NCI-H1436 treated with DMSO at 0.1 percent for 48 hours (cell line): Measurements from ENCODE around the gene CC2D1B.
"Not testable (repeated sequence)": the region's sequence is repeated elsewhere in the genome, so short reads cannot be mapped to it uniquely, and the experiment has no call there.

ENCODE experiments used
- DNase-seq: peaks from one replicate; lab custom pipeline; 2025; lab: John Stamatoyannopoulos, UW

Gene CC2D1B

GRCh38 chr1:52365746-52366516 lies at the start of gene CC2D1B:
Gene CC2D1B, minus strand, starts transcription at chr1:52366205. Its CDS starts 1,585 bp downstream, at chr1:52364620.
- peak; percentile 91 for DNase-seq

GRCh38 chr1:52414942-52415341 lies 48.9 kb upstream of the CC2D1B start:
- no peak for DNase-seq

GRCh38 chr1:52413410-52413989 lies 47.5 kb upstream of the CC2D1B start:
- DNase-seq, result no peak

DNA sequence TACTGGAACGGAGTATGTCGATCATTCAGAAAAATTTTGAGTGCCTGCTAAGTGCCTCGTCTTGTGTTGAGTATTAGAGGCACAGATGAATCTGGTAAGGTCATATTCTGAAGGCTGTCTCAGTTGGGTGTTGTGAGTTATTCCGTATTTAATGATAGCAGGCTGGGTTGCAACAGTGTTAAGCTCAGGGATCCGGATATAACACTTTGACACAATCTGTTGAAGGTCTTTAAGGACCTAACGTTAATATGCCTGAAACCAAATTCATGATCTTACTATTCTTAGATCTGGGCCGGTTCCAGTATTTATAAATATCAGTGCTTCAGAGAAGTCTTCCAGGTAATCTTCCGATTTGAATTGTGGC lies 39.0 kb upstream of the CC2D1B start:
- DNase-seq, result no peak

- peak; percentile 88 for DNase-seq
Observed at GRCh38 chr1:52404116-52404974, 38.3 kb upstream of the CC2D1B start, which contains the start of the genes ORC1 and PRPF38A. Gene ORC1, minus strand, starts transcription at chr1:52404423. Its CDS starts 2,200 bp downstream, at chr1:52402223. Gene PRPF38A, plus strand, starts transcription at chr1:52404602. Its CDS starts 148 bp downstream, at chr1:52404750.

GRCh38 chr1:52403566-52404115 lies 37.6 kb upstream of the CC2D1B start:
- DNase-seq, result no peak

DNA sequence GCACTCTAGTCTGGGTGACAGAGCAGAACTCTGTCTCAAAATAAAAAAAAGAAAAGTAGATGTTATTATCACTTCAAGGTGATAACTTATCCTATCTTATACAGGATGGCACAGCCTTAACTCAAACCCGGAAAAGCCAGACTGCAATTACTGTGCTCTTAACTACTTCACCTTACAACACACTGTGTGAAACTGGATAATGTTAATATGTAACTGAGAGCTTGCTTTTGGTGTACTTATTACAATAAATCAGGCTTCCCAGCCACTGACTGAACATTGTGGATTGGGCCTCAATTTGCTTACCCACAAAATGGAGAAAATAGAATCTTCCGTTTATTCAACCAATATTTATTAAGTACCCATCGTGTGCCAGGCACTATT lies 36.8 kb upstream of the CC2D1B start:
- DNase-seq, result no peak

GRCh38 chr1:52400131-52400530 lies 34.1 kb upstream of the CC2D1B start:
- no peak for DNase-seq

DNA sequence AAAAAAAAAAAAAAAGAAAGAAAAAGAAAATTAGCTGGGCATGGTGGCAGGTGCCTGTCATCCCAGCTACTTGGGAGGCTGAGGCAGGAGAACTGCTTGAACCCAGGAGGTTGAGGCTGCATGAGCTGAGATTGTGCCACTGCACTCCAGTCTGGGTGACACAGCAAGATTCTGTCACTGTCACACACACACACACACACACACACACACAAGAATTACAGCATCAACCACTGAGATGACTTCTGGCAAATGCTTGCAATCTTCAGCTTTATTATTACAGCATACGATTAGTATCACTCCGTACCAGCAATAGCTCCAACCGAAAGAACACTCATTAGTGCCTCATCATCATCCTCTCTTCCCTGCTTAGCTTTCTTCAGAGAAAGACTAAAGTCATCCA lies 33.6 kb upstream of the CC2D1B start:
- no peak for DNase-seq

DNA sequence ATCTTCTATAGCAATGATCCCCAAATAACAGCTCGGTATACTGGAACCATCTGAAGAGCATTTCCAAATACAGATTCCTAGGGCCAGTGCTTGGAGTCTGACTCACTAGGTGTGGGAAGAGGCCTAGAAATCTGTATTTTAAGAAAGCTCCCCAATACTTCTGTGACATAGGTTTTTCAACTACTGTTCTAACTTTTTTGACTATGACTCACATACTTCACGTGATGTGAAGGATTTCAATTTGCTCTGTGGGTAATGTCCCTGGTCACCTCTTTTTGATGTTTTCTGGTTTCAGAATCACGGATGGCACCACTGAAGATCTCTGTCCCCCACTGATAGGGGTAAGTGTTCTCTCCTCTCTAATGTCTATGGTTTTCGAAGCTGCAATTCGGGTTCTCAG lies 27.2 kb upstream of the CC2D1B start:
- no peak for DNase-seq

DNA sequence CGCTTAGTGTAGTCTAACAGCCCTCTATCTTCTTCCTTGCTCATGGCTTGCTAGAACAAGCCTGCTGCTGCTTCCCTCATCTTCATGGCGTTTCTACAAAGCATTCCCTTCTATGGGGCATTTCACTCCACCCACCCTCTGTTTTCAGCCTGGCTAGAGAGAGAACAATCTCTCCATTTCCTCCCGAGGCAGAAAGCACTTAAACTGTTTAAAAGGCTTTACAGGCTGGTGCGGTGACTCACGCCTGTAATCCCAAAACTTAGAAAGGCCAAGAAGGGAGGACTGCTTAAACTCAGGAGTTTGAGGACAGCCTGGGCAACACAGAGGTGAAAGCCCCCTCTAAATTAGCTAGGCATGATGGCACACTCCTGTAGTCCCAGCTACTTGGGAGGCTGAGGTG lies 20.5 kb upstream of the CC2D1B start:
- no peak for DNase-seq

GRCh38 chr1:52385376-52385775 lies 19.4 kb upstream of the CC2D1B start:
- DNase-seq, result no peak

- not testable (repeated sequence) for DNase-seq
Observed at GRCh38 chr1:52369851-52370250, 3.8 kb upstream of the CC2D1B start.

DNA sequence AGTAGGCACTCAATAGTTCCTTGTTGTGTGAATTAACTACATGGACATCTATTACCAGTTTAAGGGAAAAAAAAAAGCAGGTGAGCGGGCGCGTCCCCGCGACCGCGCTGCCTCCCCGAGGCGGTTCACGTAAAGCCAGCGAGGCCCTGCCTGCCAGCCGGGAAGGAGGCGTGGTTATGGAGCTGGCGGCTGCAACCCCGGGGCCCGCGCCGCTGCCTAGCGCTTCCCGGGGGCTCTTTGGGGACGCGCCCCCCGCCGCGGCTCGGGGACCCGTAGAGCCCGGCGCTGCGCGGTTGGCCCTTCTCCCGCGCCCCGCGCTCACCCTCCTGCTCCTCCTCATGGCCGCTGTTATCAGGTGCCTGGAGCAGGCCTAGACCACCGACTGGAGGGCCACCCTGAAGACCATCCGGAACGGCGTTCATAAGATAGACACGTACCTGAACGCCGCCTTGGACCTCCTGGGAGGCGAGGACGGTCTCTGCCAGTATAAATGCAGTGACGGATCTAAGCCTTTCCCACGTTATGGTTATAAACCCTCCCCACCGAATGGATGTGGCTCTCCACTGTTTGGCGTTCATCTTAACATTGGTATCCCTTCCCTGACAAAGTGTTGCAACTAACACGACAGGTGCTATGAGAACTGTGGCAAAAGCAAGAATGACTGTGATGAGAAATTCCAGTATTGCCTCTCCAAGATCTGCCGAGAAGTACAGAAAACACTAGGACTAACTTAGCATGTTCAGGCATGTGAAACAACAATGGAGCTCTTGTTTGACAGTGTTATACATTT lies 2.6 kb upstream of the CC2D1B start:
- DNase-seq, result peak; percentile 6

DNA sequence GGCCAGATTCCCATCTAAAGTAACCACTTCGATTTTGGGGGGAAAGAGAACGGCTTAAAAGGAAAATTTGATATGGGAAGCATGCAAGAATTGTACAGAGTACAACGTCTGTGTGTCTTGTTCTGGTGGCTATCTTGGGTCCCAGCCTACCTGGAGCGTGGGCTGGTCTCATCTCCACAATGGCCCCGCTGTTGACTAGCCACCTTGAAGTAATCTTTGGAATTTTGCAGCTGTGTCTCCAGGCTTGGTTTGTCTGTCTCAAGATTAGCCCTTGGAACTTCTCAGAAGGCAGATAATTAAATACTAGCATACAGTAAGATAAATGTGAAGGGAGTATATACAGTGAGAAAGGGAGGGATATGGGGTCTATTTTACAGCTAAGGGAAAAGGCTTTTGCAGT lies 1.3 kb upstream of the CC2D1B start:
- no peak for DNase-seq

- DNase-seq, result no peak
Observed at GRCh38 chr1:52366517-52366827, 467 bp upstream of the CC2D1B start.

GRCh38 chr1:52365071-52365745 lies 797 bp downstream of the CC2D1B start:
- no peak for DNase-seq

DNA sequence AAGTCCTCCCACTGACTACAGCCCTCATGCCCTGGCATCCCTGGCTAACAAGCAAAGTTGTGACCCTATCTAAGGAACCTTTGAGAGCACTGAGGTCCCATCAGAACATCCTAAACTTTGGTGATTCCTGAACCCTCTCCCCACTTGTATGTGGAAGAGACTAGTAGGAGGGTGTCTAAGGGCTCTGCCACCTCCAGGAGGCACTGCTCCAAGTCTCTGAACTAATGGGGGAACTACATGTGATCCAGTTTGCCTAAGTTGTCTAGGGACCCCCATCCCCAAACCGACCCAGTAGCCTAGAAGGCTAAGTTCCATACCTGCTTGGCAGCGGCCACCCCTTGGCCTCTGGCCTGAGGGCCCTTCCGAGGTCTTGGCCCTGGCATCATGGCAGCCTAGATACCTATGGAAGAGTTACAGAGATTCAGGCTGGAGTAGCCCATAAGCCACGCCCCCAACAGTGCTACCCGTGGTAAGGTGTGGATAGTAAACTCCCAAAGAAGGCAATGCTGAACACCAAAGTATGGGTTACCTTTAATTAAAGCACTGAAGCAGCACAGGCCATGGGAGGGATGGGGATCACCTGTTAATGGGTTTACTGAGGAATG lies 1.7 kb downstream of the CC2D1B start:
- no peak for DNase-seq

DNA sequence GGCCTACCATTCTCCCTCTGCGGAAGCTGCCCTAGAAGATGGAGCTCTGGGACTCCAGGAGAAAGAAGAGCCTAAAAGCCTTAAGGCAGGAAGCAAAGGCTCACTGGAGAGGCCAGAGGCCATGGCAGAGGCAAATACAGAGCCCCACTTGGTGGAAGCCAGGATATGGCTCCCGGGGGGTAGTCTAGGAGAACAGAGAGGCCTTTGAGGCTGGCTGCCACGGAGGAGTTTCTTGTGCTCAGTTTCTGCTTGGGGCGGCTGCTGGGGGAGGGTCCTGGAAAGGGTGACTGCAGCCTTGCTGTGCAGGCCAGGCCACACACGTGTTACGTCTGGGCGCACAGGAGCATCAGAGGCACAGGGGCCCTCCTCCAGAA lies 5.4 kb downstream of the CC2D1B start:
- DNase-seq, result no peak

DNA sequence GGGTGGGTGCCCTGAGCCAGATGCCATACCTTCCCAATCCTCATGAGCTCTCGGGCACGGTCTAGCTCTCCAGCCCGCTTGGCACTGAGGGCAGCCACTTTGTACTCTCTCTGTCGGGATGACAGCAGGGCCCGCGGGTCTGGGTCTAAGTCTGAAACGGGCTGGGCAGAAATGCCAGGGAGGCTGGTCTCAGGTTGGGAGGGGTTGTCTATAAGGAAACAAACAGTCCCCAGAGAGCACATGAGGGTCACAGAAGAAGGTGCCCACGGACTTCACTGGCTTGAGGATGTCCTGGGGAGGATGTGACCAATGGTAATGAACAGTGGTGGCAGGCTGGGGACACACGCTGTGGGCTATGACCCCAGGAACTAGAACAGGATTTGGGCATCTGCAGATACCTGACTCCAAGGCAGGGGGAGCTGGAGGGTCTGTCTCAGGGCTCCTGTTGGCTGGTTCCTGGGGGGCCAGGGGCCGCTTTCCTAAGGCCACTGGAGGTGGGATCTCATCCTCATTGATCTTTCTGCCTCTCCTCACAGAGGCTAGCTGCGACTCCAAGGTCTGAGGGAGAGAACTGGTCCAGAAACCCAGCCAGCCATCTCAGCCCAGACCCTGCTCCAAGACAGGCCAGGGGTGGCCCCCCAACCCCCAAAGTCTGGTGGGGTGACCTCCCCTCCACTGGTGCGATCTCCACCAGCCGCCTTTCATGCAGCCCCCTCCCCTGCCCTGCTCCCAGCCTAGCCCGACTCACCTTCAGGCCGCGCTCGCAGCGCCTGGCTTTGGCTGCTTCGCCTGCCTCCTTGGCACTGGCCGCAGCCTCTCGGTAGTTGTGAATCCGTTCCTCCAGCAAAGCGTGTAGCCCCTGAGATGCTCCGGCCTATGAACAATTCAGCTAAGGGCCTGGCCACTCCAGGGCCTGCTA lies 6.1 kb downstream of the CC2D1B start:
- no peak for DNase-seq
